Panc1 (cell line): ENCODE measurements around the gene ACSL1.

ENCODE experiments used
- CTCF ChIP-seq: fragments of 450-650 bp; IDR thresholded peaks from 2 replicates; pipeline ENCODE4 v1.5.1; 2017; ENCODE audit warnings: mild to moderate bottlenecking
- POLR2AphosphoS5 ChIP-seq: IDR thresholded peaks from 2 replicates; pipeline ENCODE4 v1.6.1; 2012; ENCODE audit warnings: mild to moderate bottlenecking, low read depth, low read length, moderate library complexity
- SIN3A ChIP-seq: IDR thresholded peaks from 2 replicates; pipeline ENCODE4 v1.6.1; 2012; ENCODE audit warnings: low read depth, mild to moderate bottlenecking, low read length, moderate library complexity, borderline replicate concordance; ENCODE audit not compliant: insufficient read depth
- TCF7L2 ChIP-seq: IDR thresholded peaks from 2 replicates; pipeline ENCODE4 v1.6.1; 2011; ENCODE audit warnings: mild to moderate bottlenecking, low read depth, low read length, inconsistent platforms
- TF ChIP-seq, protein P1 (sequence below), 2 experiments: IDR thresholded peaks; 2 replicates each; pipeline ENCODE4 v1.6.1; 2011 to 2012; ENCODE audit warnings: low read depth in 2 of 2, control low read depth in 1 of 2, low read length in 1 of 2, mild to moderate bottlenecking in 1 of 2, moderate library complexity in 1 of 2; ENCODE audit not compliant: insufficient read depth in 1 of 2

DNA sequence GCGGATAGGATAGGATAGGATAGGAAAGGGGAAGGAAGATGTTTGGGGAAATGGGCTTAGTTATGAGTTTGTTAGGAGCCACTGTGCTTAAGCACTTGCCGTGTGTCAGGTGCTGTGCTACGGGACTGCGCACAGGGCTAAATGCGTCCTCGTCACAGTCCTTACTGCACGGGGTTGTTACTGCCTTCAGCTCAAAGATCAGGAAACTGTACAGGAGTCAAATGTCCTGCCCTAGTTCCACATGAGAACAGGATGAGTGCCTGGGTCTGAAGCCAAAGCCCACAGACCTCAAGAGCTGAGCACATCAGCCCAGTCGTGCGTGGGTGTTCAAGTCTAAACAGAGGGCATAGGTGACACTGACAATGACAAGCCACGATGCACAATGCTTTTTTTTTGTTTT, 15.0 kb downstream of the ACSL1 start:
- no peak for TF ChIP-seq CTCF
- TF ChIP-seq POLR2AphosphoS5: no peak
- TF ChIP-seq, protein P1, sequence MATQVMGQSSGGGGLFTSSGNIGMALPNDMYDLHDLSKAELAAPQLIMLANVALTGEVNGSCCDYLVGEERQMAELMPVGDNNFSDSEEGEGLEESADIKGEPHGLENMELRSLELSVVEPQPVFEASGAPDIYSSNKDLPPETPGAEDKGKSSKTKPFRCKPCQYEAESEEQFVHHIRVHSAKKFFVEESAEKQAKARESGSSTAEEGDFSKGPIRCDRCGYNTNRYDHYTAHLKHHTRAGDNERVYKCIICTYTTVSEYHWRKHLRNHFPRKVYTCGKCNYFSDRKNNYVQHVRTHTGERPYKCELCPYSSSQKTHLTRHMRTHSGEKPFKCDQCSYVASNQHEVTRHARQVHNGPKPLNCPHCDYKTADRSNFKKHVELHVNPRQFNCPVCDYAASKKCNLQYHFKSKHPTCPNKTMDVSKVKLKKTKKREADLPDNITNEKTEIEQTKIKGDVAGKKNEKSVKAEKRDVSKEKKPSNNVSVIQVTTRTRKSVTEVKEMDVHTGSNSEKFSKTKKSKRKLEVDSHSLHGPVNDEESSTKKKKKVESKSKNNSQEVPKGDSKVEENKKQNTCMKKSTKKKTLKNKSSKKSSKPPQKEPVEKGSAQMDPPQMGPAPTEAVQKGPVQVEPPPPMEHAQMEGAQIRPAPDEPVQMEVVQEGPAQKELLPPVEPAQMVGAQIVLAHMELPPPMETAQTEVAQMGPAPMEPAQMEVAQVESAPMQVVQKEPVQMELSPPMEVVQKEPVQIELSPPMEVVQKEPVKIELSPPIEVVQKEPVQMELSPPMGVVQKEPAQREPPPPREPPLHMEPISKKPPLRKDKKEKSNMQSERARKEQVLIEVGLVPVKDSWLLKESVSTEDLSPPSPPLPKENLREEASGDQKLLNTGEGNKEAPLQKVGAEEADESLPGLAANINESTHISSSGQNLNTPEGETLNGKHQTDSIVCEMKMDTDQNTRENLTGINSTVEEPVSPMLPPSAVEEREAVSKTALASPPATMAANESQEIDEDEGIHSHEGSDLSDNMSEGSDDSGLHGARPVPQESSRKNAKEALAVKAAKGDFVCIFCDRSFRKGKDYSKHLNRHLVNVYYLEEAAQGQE (IDR thresholded peaks at IDR 0.05; ENCODE audit: insufficient read depth in 1 of 2, low read depth in 2 of 2, low read length in 1 of 2): no peak
- TF ChIP-seq SIN3A: no peak
- no peak for TF ChIP-seq TCF7L2
